HEK293T (cell line): ENCODE measurements around the gene MACROD1.

ENCODE experiments used
- ARNT ChIP-seq: fragments of 450-650 bp; IDR thresholded peaks from 2 replicates; pipeline ENCODE4 v1.6.1; 2017; ENCODE audit warnings: mild to moderate bottlenecking
- CTBP1 ChIP-seq: fragments of 450-650 bp; IDR thresholded peaks from 2 replicates; pipeline ENCODE4 v1.6.1; 2016; ENCODE audit warnings: borderline replicate concordance
- FOXA1 ChIP-seq: fragments of 450-650 bp; IDR thresholded peaks from 2 replicates; pipeline ENCODE4 v1.6.1; 2016; ENCODE audit warnings: mild to moderate bottlenecking
- FOXM1 ChIP-seq: fragments of 450-650 bp; IDR thresholded peaks from 2 replicates; pipeline ENCODE4 v1.6.1; 2017; ENCODE audit warnings: mild to moderate bottlenecking, borderline replicate concordance
- HDGF ChIP-seq: fragments of 450-650 bp; IDR thresholded peaks from 2 replicates; pipeline ENCODE4 v1.6.1; 2017; ENCODE audit warnings: antibody characterized with exemption, borderline replicate concordance
- SP1 ChIP-seq: fragments of 450-650 bp; IDR thresholded peaks from 2 replicates; pipeline ENCODE4 v1.6.1; 2017
- TARDBP ChIP-seq: fragments of 450-650 bp; IDR thresholded peaks from 2 replicates; pipeline ENCODE4 v1.6.1; 2016
- ZNF384 ChIP-seq: fragments of 450-650 bp; IDR thresholded peaks from 2 replicates; pipeline ENCODE4 v1.6.1; 2016

- no peak for TF ChIP-seq FOXA1
- TF ChIP-seq FOXM1, result no peak
- TF ChIP-seq HDGF, result no peak
- TF ChIP-seq TARDBP, result no peak
- TF ChIP-seq ZNF384, result no peak
- TF ChIP-seq ARNT, result no peak
- TF ChIP-seq SP1, result no peak
- TF ChIP-seq CTBP1, result no peak
These were observed 180.1 kb downstream of the MACROD1 start for GRCh38 chr11:63985812-63986155.
